ENCODE data around the gene PAM.

GRCh38 chr5:102873379-102873932 is 118.4 kb downstream of the PAM start:
- TF ChIP-seq GATA2 (IDR thresholded peaks at IDR 0.05; ENCODE audit: low read depth, low read length) = no peak
- no peak for TF ChIP-seq GATA3 (IDR thresholded peaks at IDR 0.05; ENCODE audit: low read depth, low read length)
